Measurements from ENCODE around the gene NR2F1.

Gene NR2F1

DNA sequence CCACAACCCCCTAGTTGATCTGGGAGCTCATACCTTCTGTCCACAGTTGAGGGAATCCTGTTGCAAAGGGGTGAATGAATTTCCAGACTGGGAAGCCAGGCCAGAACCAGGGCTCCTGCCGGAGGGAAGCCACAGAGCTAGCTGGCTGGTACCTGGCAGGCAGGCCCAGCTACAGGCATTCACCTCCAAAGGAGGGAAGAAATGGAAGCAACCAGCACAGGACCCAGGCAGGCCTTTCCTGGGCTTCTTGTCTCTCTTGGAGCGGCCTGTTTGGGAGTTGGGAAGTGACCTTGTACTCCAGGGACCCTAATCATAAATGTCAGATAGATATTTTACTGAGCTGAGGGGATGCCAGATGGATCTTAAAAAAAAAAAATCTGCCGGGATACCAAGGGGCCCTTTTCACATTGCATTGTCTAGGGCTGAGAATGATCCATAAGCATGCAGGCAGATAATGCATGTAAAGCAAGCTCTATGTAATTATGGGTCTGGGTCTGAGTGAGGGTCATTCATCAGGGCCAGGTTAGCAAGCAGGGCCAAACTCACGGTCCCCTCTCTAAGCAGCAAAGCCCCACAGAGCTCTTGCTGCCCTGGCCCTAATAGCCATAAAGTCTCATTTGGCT lies 8.4 kb downstream of the NR2F1 start (continued):
- no peak for TF ChIP-seq YY2 (tag by site-specific recombination; IDR thresholded peaks at IDR 0.05)
- TF ChIP-seq ZBTB21 (tag by site-specific recombination; IDR thresholded peaks at IDR 0.05), result no peak
- TF ChIP-seq, protein P1, sequence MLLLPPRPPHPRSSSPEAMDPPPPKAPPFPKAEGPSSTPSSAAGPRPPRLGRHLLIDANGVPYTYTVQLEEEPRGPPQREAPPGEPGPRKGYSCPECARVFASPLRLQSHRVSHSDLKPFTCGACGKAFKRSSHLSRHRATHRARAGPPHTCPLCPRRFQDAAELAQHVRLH (tag by site-specific recombination; IDR thresholded peaks at IDR 0.05), result no peak
- TF ChIP-seq KLF16 (tag by site-specific recombination; IDR thresholded peaks at IDR 0.05), result no peak

DNA sequence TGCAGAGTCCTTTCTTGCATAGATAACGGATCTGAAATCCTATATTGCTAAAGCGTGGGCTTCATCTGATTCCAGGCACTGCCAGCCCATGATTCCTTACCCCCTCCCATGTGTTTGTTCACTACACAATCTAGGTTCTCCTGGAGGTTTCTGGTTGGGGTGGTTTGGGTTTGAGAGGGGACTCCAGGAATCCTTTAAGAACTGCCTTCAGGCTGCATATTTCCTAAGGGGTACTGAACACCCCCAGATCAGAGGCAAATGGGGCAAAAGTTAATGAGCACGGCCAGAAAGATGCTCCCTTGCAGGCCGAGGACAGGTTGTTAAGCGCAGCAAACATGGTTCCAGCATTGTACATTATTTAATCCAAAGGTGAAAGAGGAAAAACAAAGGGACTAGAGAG lies 9.9 kb downstream of the NR2F1 start:
- no peak overlapping the region for H3K27ac ChIP-seq (ENCODE audit: extremely low read depth, low read depth, low read length)
- ChIA-PET POLR2A (interaction anchor here (0.9 kb wide), 1 partner anchor 222 kb away, joined by 3 read pairs; no protein-coding TSS in a partner anchor), CTCF (no interaction called here)
- no peak overlapping the region for H3K4me3 ChIP-seq (ENCODE audit: low read depth, low read length)
- peaks cover 27% of the 10 kb centered on the region for H3K4me1 ChIP-seq (ENCODE audit: control insufficient read depth, insufficient read depth, low read length)
- H3K9me3 ChIP-seq (ENCODE audit: control insufficient read depth, insufficient read depth, low read depth, low read length), result no peaks in the 10 kb centered on the region
- peaks cover 28 to 68% of the 10 kb centered on the region in 2 experiments for H3K36me3 ChIP-seq (ENCODE audit: control insufficient read depth in 2 of 2, insufficient read depth in 1 of 2, low read length in 2 of 2)
- TF ChIP-seq ZNF747 (tag by site-specific recombination; IDR thresholded peaks at IDR 0.05) (no peak), ZNF624 (tag by site-specific recombination; IDR thresholded peaks at IDR 0.05) (no peak), KLF7 (tag by site-specific recombination; IDR thresholded peaks at IDR 0.05; ENCODE audit: borderline replicate concordance) (no peak), SP3 (tag by site-specific recombination; IDR thresholded peaks at IDR 0.05) (no peak), ZNF843 (tag by site-specific recombination; IDR thresholded peaks at IDR 0.05) (no peak), ZFP69B (tag by site-specific recombination; IDR thresholded peaks at IDR 0.05) (no peak), PRDM1 (tag by site-specific recombination; IDR thresholded peaks at IDR 0.05) (no peak), ZNF777 (tag by site-specific recombination; IDR thresholded peaks at IDR 0.05; ENCODE audit: borderline replicate concordance) (no peak), ZNF530 (tag by site-specific recombination; IDR thresholded peaks at IDR 0.05; ENCODE audit: low read depth) (no peak), YY1 (tag by site-specific recombination; IDR thresholded peaks at IDR 0.05) (no peak), ZNF521 (tag by site-specific recombination; IDR thresholded peaks at IDR 0.05) (no peak), BCL11A (tag by site-specific recombination; IDR thresholded peaks at IDR 0.05; ENCODE audit: low read depth) (no peak), ZNF223 (tag by site-specific recombination; IDR thresholded peaks at IDR 0.05) (no peak)
- TF ChIP-seq, protein P2, sequence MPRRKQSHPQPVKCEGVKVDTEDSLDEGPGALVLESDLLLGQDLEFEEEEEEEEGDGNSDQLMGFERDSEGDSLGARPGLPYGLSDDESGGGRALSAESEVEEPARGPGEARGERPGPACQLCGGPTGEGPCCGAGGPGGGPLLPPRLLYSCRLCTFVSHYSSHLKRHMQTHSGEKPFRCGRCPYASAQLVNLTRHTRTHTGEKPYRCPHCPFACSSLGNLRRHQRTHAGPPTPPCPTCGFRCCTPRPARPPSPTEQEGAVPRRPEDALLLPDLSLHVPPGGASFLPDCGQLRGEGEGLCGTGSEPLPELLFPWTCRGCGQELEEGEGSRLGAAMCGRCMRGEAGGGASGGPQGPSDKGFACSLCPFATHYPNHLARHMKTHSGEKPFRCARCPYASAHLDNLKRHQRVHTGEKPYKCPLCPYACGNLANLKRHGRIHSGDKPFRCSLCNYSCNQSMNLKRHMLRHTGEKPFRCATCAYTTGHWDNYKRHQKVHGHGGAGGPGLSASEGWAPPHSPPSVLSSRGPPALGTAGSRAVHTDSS (tag by site-specific recombination; IDR thresholded peaks at IDR 0.05), result no peak
- TF ChIP-seq, protein P3, sequence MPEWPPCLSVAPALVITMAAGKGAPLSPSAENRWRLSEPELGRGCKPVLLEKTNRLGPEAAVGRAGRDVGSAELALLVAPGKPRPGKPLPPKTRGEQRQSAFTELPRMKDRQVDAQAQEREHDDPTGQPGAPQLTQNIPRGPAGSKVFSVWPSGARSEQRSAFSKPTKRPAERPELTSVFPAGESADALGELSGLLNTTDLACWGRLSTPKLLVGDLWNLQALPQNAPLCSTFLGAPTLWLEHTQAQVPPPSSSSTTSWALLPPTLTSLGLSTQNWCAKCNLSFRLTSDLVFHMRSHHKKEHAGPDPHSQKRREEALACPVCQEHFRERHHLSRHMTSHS (tag by site-specific recombination; IDR thresholded peaks at IDR 0.05), result no peak
- TF ChIP-seq, protein P4, sequence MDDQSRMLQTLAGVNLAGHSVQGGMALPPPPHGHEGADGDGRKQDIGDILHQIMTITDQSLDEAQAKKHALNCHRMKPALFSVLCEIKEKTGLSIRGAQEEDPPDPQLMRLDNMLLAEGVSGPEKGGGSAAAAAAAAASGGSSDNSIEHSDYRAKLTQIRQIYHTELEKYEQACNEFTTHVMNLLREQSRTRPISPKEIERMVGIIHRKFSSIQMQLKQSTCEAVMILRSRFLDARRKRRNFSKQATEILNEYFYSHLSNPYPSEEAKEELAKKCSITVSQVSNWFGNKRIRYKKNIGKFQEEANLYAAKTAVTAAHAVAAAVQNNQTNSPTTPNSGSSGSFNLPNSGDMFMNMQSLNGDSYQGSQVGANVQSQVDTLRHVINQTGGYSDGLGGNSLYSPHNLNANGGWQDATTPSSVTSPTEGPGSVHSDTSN (CRISPR knock-in tag; IDR thresholded peaks at IDR 0.05), result no peak
- TF ChIP-seq, protein P5, sequence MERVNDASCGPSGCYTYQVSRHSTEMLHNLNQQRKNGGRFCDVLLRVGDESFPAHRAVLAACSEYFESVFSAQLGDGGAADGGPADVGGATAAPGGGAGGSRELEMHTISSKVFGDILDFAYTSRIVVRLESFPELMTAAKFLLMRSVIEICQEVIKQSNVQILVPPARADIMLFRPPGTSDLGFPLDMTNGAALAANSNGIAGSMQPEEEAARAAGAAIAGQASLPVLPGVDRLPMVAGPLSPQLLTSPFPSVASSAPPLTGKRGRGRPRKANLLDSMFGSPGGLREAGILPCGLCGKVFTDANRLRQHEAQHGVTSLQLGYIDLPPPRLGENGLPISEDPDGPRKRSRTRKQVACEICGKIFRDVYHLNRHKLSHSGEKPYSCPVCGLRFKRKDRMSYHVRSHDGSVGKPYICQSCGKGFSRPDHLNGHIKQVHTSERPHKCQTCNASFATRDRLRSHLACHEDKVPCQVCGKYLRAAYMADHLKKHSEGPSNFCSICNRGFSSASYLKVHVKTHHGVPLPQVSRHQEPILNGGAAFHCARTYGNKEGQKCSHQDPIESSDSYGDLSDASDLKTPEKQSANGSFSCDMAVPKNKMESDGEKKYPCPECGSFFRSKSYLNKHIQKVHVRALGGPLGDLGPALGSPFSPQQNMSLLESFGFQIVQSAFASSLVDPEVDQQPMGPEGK (tag by site-specific recombination; IDR thresholded peaks at IDR 0.05), result no peak
- TF ChIP-seq, protein P6, sequence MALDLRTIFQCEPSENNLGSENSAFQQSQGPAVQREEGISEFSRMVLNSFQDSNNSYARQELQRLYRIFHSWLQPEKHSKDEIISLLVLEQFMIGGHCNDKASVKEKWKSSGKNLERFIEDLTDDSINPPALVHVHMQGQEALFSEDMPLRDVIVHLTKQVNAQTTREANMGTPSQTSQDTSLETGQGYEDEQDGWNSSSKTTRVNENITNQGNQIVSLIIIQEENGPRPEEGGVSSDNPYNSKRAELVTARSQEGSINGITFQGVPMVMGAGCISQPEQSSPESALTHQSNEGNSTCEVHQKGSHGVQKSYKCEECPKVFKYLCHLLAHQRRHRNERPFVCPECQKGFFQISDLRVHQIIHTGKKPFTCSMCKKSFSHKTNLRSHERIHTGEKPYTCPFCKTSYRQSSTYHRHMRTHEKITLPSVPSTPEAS (tag by site-specific recombination; IDR thresholded peaks at IDR 0.05), result no peak
- TF ChIP-seq, protein P7, sequence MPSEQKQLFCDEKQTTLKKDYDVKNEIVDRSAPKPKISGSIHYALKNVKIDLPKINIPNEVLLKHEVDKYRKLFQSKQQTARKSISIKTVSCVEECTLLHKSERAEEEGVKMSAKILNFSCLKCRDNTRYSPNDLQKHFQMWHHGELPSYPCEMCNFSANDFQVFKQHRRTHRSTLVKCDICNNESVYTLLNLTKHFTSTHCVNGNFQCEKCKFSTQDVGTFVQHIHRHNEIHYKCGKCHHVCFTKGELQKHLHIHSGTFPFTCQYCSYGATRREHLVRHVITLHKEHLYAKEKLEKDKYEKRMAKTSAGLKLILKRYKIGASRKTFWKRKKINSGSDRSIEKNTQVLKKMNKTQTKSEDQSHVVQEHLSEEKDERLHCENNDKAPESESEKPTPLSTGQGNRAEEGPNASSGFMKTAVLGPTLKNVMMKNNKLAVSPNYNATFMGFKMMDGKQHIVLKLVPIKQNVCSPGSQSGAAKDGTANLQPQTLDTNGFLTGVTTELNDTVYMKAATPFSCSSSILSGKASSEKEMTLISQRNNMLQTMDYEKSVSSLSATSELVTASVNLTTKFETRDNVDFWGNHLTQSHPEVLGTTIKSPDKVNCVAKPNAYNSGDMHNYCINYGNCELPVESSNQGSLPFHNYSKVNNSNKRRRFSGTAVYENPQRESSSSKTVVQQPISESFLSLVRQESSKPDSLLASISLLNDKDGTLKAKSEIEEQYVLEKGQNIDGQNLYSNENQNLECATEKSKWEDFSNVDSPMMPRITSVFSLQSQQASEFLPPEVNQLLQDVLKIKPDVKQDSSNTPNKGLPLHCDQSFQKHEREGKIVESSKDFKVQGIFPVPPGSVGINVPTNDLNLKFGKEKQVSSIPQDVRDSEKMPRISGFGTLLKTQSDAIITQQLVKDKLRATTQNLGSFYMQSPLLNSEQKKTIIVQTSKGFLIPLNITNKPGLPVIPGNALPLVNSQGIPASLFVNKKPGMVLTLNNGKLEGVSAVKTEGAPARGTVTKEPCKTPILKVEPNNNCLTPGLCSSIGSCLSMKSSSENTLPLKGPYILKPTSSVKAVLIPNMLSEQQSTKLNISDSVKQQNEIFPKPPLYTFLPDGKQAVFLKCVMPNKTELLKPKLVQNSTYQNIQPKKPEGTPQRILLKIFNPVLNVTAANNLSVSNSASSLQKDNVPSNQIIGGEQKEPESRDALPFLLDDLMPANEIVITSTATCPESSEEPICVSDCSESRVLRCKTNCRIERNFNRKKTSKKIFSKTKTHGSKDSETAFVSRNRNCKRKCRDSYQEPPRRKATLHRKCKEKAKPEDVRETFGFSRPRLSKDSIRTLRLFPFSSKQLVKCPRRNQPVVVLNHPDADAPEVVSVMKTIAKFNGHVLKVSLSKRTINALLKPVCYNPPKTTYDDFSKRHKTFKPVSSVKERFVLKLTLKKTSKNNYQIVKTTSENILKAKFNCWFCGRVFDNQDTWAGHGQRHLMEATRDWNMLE (tag by site-specific recombination; conservative IDR thresholded peaks at IDR 0.05; ENCODE audit: low read depth), result no peak
